DND-41 (cell line): ENCODE data around the gene TTLL10.

ENCODE experiments used
- CTCF ChIP-seq: IDR thresholded peaks from 2 replicates; pipeline ENCODE4 v1.5.1; 2012; ENCODE audit warnings: borderline replicate concordance, low read length, moderate library complexity, mild to moderate bottlenecking; ENCODE audit not compliant: poor library complexity, severe bottlenecking; ENCODE audit errors: extremely low read depth
- EZH2 ChIP-seq: IDR thresholded peaks from 3 replicates; pipeline ENCODE4 v1.6.1; 2012; ENCODE audit warnings: borderline replicate concordance, low read depth, mild to moderate bottlenecking, moderate library complexity, low read length, inconsistent platforms; ENCODE audit not compliant: severe bottlenecking

GRCh38 chr1:1211541-1212441, 38.1 kb downstream of the TTLL10 start:
- TF ChIP-seq CTCF (no peak), EZH2 (no peak)
